ENCODE results near the gene RNF34. TPM values are rescaled to one million over a fixed set of nuclear protein-coding genes. Genes with fewer than 3 reads are reported as not detected.

RNF34 gene
- total and polyA plus RNA-seq, 2 of the 13 experiments (the other 11 are each of a cell fraction or from before 2014, with no cell fraction given) = 36.8 to 53.2 TPM

GRCh38 chr12:121351820-121352681 lies 47.9 kb upstream of the RNF34 start, which contains the start of gene ANAPC5 (continued):
- TF ChIP-seq ZNF576 (CRISPR knock-in tag; IDR thresholded peaks at IDR 0.05) (no peak), ZNF775 (CRISPR knock-in tag; IDR thresholded peaks at IDR 0.05; ENCODE audit: borderline replicate concordance) (no peak), ZNF709 (CRISPR knock-in tag; IDR thresholded peaks at IDR 0.05) (0 out of 2 replicates have a peak, but pooled peaks have one; percentile 63), ZNF256 (CRISPR knock-in tag; conservative IDR thresholded peaks at IDR 0.05) (no peak), ZNF234 (CRISPR knock-in tag; conservative IDR thresholded peaks at IDR 0.05) (no peak), ATF7-NPFF (CRISPR knock-in tag; IDR thresholded peaks at IDR 0.05; ENCODE audit: low read depth) (no peak), KDM4B (CRISPR knock-in tag; IDR thresholded peaks at IDR 0.05) (peak; percentile 52; the same call in 1 of the 2 replicates), ZNF605 (CRISPR knock-in tag; IDR thresholded peaks at IDR 0.05) (no peak), ZXDC (CRISPR knock-in tag; IDR thresholded peaks at IDR 0.05) (peak; percentile 95), FOXO4 (CRISPR knock-in tag; conservative IDR thresholded peaks at IDR 0.05) (no peak), ZNF790 (CRISPR knock-in tag; IDR thresholded peaks at IDR 0.05; ENCODE audit: borderline replicate concordance) (no peak), ZBTB38 (CRISPR knock-in tag; IDR thresholded peaks at IDR 0.05) (peak; percentile 66), CEBPB (IDR thresholded peaks at IDR 0.05; ENCODE audit: borderline replicate concordance, low read depth, low read length) (no peak), MAZ (IDR thresholded peaks at IDR 0.05; ENCODE audit: borderline replicate concordance, low read depth, low read length) (peak; percentile 88; the same call in 1 of the 2 replicates), MAZ (CRISPR knock-in tag; IDR thresholded peaks at IDR 0.05; ENCODE audit: low read depth) (peak; percentile 61; the same call in 1 of the 2 replicates), ZNF784 (CRISPR knock-in tag; IDR thresholded peaks at IDR 0.05; ENCODE audit: borderline replicate concordance) (0 out of 2 replicates have a peak, but pooled peaks have one; percentile 65), ZNF382 (CRISPR knock-in tag; IDR thresholded peaks at IDR 0.05; ENCODE audit: borderline replicate concordance) (no peak), ZBTB7B (CRISPR knock-in tag; IDR thresholded peaks at IDR 0.05) (no peak), NFATC3 (CRISPR knock-in tag; IDR thresholded peaks at IDR 0.05) (no peak), ZFP91 (CRISPR knock-in tag; IDR thresholded peaks at IDR 0.05; ENCODE audit: borderline replicate concordance) (peak; percentile 88; the same call in 1 of the 2 replicates)
